HG03159 (cell line): ENCODE data around the gene BAHCC1.

Experiments
- ATAC-seq: cut with Tn5 transposase; IDR thresholded peaks from one replicate; pipeline ENCODE4 v1.9.1; 2021; ENCODE audit warnings: mild to moderate bottlenecking, moderate library complexity; ENCODE audit not compliant: unreplicated experiment

BAHCC1 gene

GRCh38 chr17:81459224-81459623 lies 64.0 kb downstream of the BAHCC1 start:
- ATAC-seq: no peak

GRCh38 chr17:81459864-81460263 lies 64.6 kb downstream of the BAHCC1 start:
- no peak for ATAC-seq

GRCh38 chr17:81460856-81461460 lies 65.7 kb downstream of the BAHCC1 start:
- no peak for ATAC-seq

- ATAC-seq: no peak
Observed at GRCh38 chr17:81461607-81462500, 66.6 kb downstream of the BAHCC1 start.

GRCh38 chr17:81462506-81463125 lies 67.4 kb downstream of the BAHCC1 start:
- no peak for ATAC-seq

- ATAC-seq: no peak
Observed at GRCh38 chr17:81463506-81463905, 68.2 kb downstream of the BAHCC1 start.

- ATAC-seq: no peak
Observed at GRCh38 chr17:81464586-81464985, 69.3 kb downstream of the BAHCC1 start.

- ATAC-seq: no peak
Observed at GRCh38 chr17:81465910-81466309, 70.7 kb downstream of the BAHCC1 start.

GRCh38 chr17:81466564-81467472 lies 71.6 kb downstream of the BAHCC1 start:
- no peak for ATAC-seq

GRCh38 chr17:81468111-81468769 lies 73.0 kb downstream of the BAHCC1 start:
- ATAC-seq: no peak

GRCh38 chr17:81468770-81469121 lies 73.5 kb downstream of the BAHCC1 start:
- ATAC-seq: no peak

GRCh38 chr17:81469266-81469665 lies 74.0 kb downstream of the BAHCC1 start:
- no peak for ATAC-seq

- ATAC-seq: no peak
Observed at GRCh38 chr17:81470270-81470943, 75.2 kb downstream of the BAHCC1 start.

- no peak for ATAC-seq
Observed at GRCh38 chr17:81470944-81471817, 75.9 kb downstream of the BAHCC1 start.

GRCh38 chr17:81471818-81472456 lies 76.7 kb downstream of the BAHCC1 start:
- no peak for ATAC-seq

GRCh38 chr17:81473019-81473418 lies 77.8 kb downstream of the BAHCC1 start:
- no peak for ATAC-seq

- ATAC-seq: no peak
Observed at GRCh38 chr17:81474958-81475357, 79.7 kb downstream of the BAHCC1 start.

GRCh38 chr17:81476097-81476496 lies 80.8 kb downstream of the BAHCC1 start:
- ATAC-seq: no peak
